SK-N-SH (cell line): ENCODE results near the gene PCDHGA2.
"Not testable (repeated sequence)": the region's sequence is repeated elsewhere in the genome, so short reads cannot be mapped to it uniquely, and the experiment has no call there.

Experiments used
- EP300 ChIP-seq, 2 experiments: IDR thresholded peaks; 2 replicates each; pipeline versions ENCODE4 v1.4.0 to v1.6.1; 2012; ENCODE audit warnings: borderline replicate concordance in 1 of 2, low read depth in 1 of 2, low read length in 1 of 2
- EZH2phosphoT487 ChIP-seq: fragments of 200-600 bp; sonication (generic); IDR thresholded peaks from 2 replicates; pipeline ENCODE4 v1.6.1; 2017; ENCODE audit warnings: low read depth, mixed run types, mild to moderate bottlenecking, antibody characterized with exemption, moderate library complexity, borderline replicate concordance
- GATA2 ChIP-seq: sonication (generic); formaldehyde crosslinking; IDR thresholded peaks from 2 replicates; pipeline ENCODE4 v1.5.0; 2020; ENCODE audit warnings: mild to moderate bottlenecking, missing genetic modification reagents
- NFIC ChIP-seq: IDR thresholded peaks from 2 replicates; pipeline ENCODE4 v1.4.0; 2012; ENCODE audit warnings: borderline replicate concordance
- RFX5 ChIP-seq: IDR thresholded peaks from 2 replicates; pipeline ENCODE4 v1.6.1; 2012; ENCODE audit warnings: mild to moderate bottlenecking, improper control_type of control experiment, low read length
- SIN3A ChIP-seq: IDR thresholded peaks from 2 replicates; pipeline ENCODE4 v1.6.1; 2012; ENCODE audit warnings: low read depth, mild to moderate bottlenecking, low read length, moderate library complexity, borderline replicate concordance
- TAF1 ChIP-seq: IDR thresholded peaks from 2 replicates; pipeline ENCODE4 v1.6.1; 2012; ENCODE audit warnings: low read depth, mild to moderate bottlenecking, low read length, moderate library complexity, borderline replicate concordance
- TF ChIP-seq, protein P1 (sequence below): fragments of 200-600 bp; sonication (generic); IDR thresholded peaks from 2 replicates; pipeline ENCODE4 v1.6.1; 2017; ENCODE audit warnings: antibody characterized with exemption, mild to moderate bottlenecking, moderate library complexity
- TF ChIP-seq, protein P2 (sequence below): IDR thresholded peaks from 2 replicates; pipeline ENCODE4 v1.6.1; 2012; ENCODE audit warnings: mild to moderate bottlenecking, low read depth, low read length, moderate library complexity
- TF ChIP-seq, protein P3 (sequence below): IDR thresholded peaks from 2 replicates; pipeline ENCODE4 v1.4.0; 2012; ENCODE audit warnings: low read depth
- TF ChIP-seq, protein P4 (sequence below): IDR thresholded peaks from 2 replicates; pipeline ENCODE4; 2012

GRCh38 chr5:141340781-141341354 is 2.3 kb downstream of the PCDHGA2 start:
- TF ChIP-seq, protein P1, sequence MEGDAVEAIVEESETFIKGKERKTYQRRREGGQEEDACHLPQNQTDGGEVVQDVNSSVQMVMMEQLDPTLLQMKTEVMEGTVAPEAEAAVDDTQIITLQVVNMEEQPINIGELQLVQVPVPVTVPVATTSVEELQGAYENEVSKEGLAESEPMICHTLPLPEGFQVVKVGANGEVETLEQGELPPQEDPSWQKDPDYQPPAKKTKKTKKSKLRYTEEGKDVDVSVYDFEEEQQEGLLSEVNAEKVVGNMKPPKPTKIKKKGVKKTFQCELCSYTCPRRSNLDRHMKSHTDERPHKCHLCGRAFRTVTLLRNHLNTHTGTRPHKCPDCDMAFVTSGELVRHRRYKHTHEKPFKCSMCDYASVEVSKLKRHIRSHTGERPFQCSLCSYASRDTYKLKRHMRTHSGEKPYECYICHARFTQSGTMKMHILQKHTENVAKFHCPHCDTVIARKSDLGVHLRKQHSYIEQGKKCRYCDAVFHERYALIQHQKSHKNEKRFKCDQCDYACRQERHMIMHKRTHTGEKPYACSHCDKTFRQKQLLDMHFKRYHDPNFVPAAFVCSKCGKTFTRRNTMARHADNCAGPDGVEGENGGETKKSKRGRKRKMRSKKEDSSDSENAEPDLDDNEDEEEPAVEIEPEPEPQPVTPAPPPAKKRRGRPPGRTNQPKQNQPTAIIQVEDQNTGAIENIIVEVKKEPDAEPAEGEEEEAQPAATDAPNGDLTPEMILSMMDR = not testable (repeated sequence)
- not testable (repeated sequence) for TF ChIP-seq NFIC; SIN3A; RFX5; TAF1; GATA2 (CRISPR knock-in tag); EP300 (IDR thresholded peaks at IDR 0.05; ENCODE audit: borderline replicate concordance in 1 of 2, low read depth in 1 of 2, low read length in 1 of 2); EZH2phosphoT487
- TF ChIP-seq, protein P2, sequence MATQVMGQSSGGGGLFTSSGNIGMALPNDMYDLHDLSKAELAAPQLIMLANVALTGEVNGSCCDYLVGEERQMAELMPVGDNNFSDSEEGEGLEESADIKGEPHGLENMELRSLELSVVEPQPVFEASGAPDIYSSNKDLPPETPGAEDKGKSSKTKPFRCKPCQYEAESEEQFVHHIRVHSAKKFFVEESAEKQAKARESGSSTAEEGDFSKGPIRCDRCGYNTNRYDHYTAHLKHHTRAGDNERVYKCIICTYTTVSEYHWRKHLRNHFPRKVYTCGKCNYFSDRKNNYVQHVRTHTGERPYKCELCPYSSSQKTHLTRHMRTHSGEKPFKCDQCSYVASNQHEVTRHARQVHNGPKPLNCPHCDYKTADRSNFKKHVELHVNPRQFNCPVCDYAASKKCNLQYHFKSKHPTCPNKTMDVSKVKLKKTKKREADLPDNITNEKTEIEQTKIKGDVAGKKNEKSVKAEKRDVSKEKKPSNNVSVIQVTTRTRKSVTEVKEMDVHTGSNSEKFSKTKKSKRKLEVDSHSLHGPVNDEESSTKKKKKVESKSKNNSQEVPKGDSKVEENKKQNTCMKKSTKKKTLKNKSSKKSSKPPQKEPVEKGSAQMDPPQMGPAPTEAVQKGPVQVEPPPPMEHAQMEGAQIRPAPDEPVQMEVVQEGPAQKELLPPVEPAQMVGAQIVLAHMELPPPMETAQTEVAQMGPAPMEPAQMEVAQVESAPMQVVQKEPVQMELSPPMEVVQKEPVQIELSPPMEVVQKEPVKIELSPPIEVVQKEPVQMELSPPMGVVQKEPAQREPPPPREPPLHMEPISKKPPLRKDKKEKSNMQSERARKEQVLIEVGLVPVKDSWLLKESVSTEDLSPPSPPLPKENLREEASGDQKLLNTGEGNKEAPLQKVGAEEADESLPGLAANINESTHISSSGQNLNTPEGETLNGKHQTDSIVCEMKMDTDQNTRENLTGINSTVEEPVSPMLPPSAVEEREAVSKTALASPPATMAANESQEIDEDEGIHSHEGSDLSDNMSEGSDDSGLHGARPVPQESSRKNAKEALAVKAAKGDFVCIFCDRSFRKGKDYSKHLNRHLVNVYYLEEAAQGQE = not testable (repeated sequence)
- TF ChIP-seq, protein P3, sequence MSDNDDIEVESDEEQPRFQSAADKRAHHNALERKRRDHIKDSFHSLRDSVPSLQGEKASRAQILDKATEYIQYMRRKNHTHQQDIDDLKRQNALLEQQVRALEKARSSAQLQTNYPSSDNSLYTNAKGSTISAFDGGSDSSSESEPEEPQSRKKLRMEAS = not testable (repeated sequence)
- TF ChIP-seq, protein P4, sequence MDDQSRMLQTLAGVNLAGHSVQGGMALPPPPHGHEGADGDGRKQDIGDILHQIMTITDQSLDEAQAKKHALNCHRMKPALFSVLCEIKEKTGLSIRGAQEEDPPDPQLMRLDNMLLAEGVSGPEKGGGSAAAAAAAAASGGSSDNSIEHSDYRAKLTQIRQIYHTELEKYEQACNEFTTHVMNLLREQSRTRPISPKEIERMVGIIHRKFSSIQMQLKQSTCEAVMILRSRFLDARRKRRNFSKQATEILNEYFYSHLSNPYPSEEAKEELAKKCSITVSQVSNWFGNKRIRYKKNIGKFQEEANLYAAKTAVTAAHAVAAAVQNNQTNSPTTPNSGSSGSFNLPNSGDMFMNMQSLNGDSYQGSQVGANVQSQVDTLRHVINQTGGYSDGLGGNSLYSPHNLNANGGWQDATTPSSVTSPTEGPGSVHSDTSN = not testable (repeated sequence)
